BJ (cell line): ENCODE measurements around the gene STAB2. TPM values are rescaled to one million over a fixed set of nuclear protein-coding genes. Genes with fewer than 3 reads are reported as not detected.

ENCODE experiments used
- CTCF ChIA-PET: fragments of 350-600 bp; formaldehyde crosslinking; extraction: SDS; loops from one replicate; lab custom pipeline; 2021; ENCODE audit warnings: antibody characterized with exemption, inconsistent platforms; lab: Yijun Ruan, JAX
- POLR2A ChIA-PET: fragments of 300-600 bp; sonication (Branson Sonifier 250); formaldehyde crosslinking; extraction: SDS; loops from one replicate; lab custom pipeline; 2021; ENCODE audit warnings: antibody characterized with exemption; lab: Charles Lee
- DNase-seq: peaks from one replicate; pipeline ENCODE4 v3.0.0-alpha.2; 2011; ENCODE audit warnings: low read depth
- H3K27me3 ChIP-seq: 2 replicates; pipeline ENCODE4 v1.6.0; 2011; ENCODE audit warnings: low read length; ENCODE audit not compliant: control insufficient read depth, insufficient read depth
- H3K36me3 ChIP-seq: 2 replicates; pipeline ENCODE4 v1.5.1; 2011; ENCODE audit warnings: low read length; ENCODE audit not compliant: control insufficient read depth, insufficient read depth
- H3K4me3 ChIP-seq: 2 replicates; pipeline ENCODE4 v1.5.1; 2011; ENCODE audit warnings: low read depth, mild to moderate bottlenecking, control low read depth, low read length
- polyA plus RNA-seq: library from polyadenylated mRNA; depleted of rRNA; stranded (reverse); fragments of >200 nt; gene quantifications from 2 replicates; pipeline ENCODE4 v1.2.3, GENCODE V29; 2011
- TF ChIP-seq, protein P1 (sequence below): IDR thresholded peaks from 2 replicates; pipeline ENCODE4 v1.5.1; 2011; ENCODE audit warnings: low read depth, mild to moderate bottlenecking, control low read depth, inconsistent platforms, low read length, moderate library complexity; ENCODE audit not compliant: insufficient read depth

STAB2 gene
- polyA plus RNA-seq, 1 experiment, result not detected

DNA sequence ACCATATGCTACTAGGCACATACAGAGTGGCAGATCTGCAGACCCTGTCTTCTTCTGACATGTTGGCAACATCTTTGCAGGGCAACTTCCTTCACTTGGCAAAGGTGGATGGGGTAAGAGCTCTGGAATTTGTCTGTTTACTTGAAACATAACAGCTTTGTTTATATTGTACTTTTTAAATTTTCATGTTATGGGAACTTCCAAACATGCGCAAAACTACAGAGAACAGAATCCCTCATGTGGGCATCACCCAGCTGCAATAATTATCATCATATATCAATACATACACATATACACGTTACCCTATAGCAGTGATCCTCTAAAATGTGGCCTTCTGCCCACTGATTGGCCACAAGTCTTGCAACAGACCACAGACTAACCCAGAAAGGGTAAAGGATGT is 103.4 kb downstream of the STAB2 start:
- H3K4me3 ChIP-seq, result no peak overlapping the region
- ChIA-PET CTCF (interaction anchor here (1.3 kb wide), 1 partner anchor 57 kb away, joined by 6 read pairs; no protein-coding TSS in a partner anchor), POLR2A (no interaction called here)
- DNase-seq, result no peak
- H3K36me3 ChIP-seq, result no peaks in the 10 kb centered on the region
- no peaks in the 10 kb centered on the region for H3K27me3 ChIP-seq
- TF ChIP-seq, protein P1, sequence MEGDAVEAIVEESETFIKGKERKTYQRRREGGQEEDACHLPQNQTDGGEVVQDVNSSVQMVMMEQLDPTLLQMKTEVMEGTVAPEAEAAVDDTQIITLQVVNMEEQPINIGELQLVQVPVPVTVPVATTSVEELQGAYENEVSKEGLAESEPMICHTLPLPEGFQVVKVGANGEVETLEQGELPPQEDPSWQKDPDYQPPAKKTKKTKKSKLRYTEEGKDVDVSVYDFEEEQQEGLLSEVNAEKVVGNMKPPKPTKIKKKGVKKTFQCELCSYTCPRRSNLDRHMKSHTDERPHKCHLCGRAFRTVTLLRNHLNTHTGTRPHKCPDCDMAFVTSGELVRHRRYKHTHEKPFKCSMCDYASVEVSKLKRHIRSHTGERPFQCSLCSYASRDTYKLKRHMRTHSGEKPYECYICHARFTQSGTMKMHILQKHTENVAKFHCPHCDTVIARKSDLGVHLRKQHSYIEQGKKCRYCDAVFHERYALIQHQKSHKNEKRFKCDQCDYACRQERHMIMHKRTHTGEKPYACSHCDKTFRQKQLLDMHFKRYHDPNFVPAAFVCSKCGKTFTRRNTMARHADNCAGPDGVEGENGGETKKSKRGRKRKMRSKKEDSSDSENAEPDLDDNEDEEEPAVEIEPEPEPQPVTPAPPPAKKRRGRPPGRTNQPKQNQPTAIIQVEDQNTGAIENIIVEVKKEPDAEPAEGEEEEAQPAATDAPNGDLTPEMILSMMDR, result no peak

DNA sequence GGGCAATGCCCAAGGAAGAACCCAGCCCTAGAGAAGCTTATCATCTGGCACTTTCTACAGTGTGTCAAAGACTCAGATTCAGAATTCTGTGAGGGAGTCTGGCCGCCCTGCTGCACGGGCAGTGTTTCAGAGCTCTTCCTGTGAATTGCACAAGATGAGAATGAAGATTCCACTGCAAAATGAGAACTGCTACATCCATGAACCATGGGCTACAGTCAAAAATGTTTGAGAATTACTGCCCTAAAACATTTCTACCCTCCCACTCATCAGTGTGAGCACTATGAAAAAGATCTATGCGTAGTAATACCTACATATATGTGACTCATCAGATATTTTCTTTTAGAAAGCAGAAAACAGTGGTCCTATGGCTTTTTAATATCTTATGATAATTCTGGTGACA is 104.0 kb downstream of the STAB2 start:
- CTCF ChIA-PET, result interaction anchor here (0.8 kb wide), 1 partner anchor 18 kb away, joined by 3 read pairs; no protein-coding TSS in a partner anchor

DNA sequence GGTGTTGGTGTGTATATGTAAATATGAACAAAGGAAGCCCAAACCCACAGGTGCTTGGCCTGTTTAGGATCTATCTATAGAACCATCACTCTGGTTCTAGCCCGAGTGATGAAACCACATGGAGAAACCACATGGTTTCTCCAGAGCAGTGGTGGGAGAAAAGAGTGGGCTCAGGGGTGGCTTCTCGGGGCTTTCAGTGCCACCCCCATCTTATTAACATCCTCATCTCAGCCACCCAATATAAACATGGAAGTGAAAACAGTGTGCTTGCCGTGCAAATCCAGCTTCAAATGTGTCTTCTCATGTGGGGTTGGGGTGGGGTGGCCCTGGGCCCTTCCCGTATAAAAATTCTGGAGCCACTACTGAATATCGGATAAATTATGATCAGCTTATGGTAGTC is 109.0 kb downstream of the STAB2 start:
- no peak for DNase-seq
- CTCF ChIA-PET, result interaction anchor here (1.4 to 1.6 kb wide), 2 partner anchors 8 to 16 kb away, joined by 3 to 7 read pairs; no protein-coding TSS in a partner anchor
- POLR2A ChIA-PET, result no interaction called here
- peaks cover 3% of the 10 kb centered on the region for H3K27me3 ChIP-seq
- H3K4me3 ChIP-seq, result no peak overlapping the region
- TF ChIP-seq, protein P1, result no peak
- H3K36me3 ChIP-seq, result no peaks in the 10 kb centered on the region

More for the DNA sequence above, 104.0 kb downstream of the STAB2 start:
- Histone ChIP-seq H3K27me3 (no peaks in the 10 kb centered on the region), H3K4me3 (no peak overlapping the region), H3K36me3 (no peaks in the 10 kb centered on the region)
- DNase-seq, result no peak
- TF ChIP-seq, protein P1, result no peak
- POLR2A ChIA-PET, result no interaction called here

DNA sequence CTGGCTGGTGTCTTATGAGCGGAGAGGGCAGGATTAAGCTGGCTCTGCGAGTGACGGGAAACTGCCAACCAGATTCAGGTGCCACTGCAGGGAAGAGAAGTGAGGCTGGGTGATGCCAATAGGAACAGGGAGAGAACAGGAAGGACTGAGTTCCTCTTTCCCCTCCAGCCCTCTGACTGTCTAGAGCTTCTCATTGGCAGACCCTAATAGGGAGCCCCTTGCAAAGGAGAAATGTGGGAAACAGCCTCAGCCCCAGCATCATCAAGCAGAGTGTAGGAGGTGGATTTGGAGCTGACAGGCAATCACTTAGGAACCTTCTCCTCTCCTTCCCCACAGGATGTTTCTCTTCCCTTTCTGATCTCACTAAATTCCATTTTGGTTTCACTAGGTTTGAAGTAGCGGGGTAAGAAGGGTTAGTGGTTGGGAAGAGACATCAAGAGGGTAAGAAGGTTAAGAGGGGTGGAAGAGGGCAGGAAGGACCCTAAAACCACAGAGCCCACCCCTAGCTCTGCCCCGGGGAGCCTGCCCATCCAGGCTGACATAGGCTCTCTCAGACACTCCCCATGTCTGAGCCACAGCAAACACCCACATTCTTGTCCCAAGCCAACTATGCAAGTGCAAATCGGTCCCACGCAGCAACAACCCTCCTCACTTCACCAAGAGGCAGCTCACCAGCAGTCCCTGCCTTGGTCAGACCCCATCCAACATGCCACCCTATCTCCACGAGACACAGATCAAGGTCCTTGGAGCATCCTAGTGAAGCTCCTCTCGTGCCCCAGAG is 111.1 kb downstream of the STAB2 start:
- CTCF ChIA-PET, result interaction anchor here (1.2 kb wide), 1 partner anchor 9 kb away, joined by 3 read pairs; no protein-coding TSS in a partner anchor
- DNase-seq, result no peak
- POLR2A ChIA-PET, result no interaction called here

More for the DNA sequence above, 111.1 kb downstream of the STAB2 start:
- H3K36me3 ChIP-seq, result no peaks in the 10 kb centered on the region
- TF ChIP-seq, protein P1, result no peak
- H3K4me3 ChIP-seq, result no peak overlapping the region
- peaks cover 3% of the 10 kb centered on the region for H3K27me3 ChIP-seq
